Glutamatergic neuron (in vitro differentiated cells): ENCODE results near the gene MN1. TPM values are rescaled to one million over a fixed set of nuclear protein-coding genes. Genes with fewer than 3 reads are reported as not detected.

Experiments
- DNase-seq: peaks from one replicate; pipeline ENCODE4 v3.0.0; 2022
- H3K27ac Mint-ChIP-seq: one replicate; pipeline ENCODE4 v1.8.0; 2020; ENCODE audit warnings: mild to moderate bottlenecking, mixed read lengths, inconsistent platforms; ENCODE audit not compliant: unreplicated experiment
- H3K27me3 Mint-ChIP-seq: one replicate; pipeline ENCODE4 v1.8.0; 2020; ENCODE audit warnings: mild to moderate bottlenecking, moderate library complexity, mixed read lengths, inconsistent platforms; ENCODE audit not compliant: unreplicated experiment
- H3K36me3 Mint-ChIP-seq: one replicate; pipeline ENCODE4 v1.8.0; 2020; ENCODE audit warnings: mild to moderate bottlenecking, mixed read lengths, inconsistent platforms; ENCODE audit not compliant: unreplicated experiment
- H3K4me1 Mint-ChIP-seq: one replicate; pipeline ENCODE4 v1.8.0; 2020; ENCODE audit warnings: mild to moderate bottlenecking, low read depth, mixed read lengths, inconsistent platforms; ENCODE audit not compliant: unreplicated experiment
- H3K4me3 Mint-ChIP-seq: one replicate; pipeline ENCODE4 v1.8.0; 2020; ENCODE audit warnings: mild to moderate bottlenecking, mixed read lengths, inconsistent platforms; ENCODE audit not compliant: unreplicated experiment
- H3K9me3 Mint-ChIP-seq: one replicate; pipeline ENCODE4 v1.8.0; 2020; ENCODE audit warnings: mild to moderate bottlenecking, moderate library complexity, mixed read lengths, inconsistent platforms; ENCODE audit not compliant: unreplicated experiment
- total RNA-seq: library from RNA; stranded (reverse); fragmentation: NEBNext Ultra II Directional; extraction: Animal tissue kit (Norgen Biotek cat#: 25700); gene quantifications from one replicate; pipeline ENCODE4 v1.2.1, GENCODE V29; 2021; ENCODE audit not compliant: unreplicated experiment
- TF ChIP-seq, protein P1 (sequence below): fragments of 200-600 bp; sonication (generic); IDR thresholded peaks from one replicate; pipeline ENCODE4 v1.5.0; 2021; ENCODE audit not compliant: partially characterized antibody, unreplicated experiment

MN1 gene
- total RNA-seq, 1 donor from 2014 or later: 0.91 TPM

DNA sequence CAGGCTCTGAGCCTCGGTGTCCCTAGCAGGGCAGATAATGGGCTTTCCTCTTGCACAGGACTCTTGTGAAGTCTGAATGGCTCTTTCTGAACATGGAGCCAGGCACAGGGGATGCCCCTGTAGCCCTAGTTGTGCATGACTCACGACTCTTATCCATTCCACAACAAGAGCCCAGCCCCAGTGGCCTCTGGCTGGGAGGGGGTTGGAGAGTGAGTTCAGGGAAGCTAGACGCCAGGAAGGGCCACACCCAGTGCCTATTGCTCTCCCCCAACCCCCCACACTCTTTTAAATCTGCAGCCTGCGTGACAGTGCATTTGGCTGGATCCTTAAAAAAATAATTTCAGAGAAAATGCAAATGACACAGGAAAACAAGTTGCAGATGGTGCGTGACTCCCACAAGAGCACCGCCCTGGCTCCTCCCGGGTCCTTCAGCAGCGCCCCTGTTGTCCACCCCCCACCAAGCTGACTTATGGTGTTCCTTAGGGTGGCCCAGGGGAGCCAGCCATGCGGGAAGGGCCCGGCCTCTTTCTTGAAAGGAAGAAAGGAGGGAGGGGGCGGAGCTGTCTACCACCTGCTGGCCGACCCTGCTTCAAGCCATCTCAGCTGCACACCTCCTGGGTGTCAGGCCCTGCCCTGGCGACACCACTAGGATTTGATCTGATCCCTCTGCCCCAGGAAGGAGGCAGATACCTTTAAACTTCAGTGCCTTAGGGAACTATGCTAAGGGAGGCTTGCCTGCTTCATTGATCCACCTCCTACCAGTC, 74.7 kb downstream of the MN1 start:
- H3K4me3 Mint-ChIP-seq: no peak overlapping the region
- peaks cover 4% of the 10 kb centered on the region for H3K4me1 Mint-ChIP-seq
- H3K27ac Mint-ChIP-seq: no peak overlapping the region
- peaks cover 7% of the 10 kb centered on the region for H3K27me3 Mint-ChIP-seq
- H3K9me3 Mint-ChIP-seq: peaks cover 5% of the 10 kb centered on the region
- TF ChIP-seq, protein P1, sequence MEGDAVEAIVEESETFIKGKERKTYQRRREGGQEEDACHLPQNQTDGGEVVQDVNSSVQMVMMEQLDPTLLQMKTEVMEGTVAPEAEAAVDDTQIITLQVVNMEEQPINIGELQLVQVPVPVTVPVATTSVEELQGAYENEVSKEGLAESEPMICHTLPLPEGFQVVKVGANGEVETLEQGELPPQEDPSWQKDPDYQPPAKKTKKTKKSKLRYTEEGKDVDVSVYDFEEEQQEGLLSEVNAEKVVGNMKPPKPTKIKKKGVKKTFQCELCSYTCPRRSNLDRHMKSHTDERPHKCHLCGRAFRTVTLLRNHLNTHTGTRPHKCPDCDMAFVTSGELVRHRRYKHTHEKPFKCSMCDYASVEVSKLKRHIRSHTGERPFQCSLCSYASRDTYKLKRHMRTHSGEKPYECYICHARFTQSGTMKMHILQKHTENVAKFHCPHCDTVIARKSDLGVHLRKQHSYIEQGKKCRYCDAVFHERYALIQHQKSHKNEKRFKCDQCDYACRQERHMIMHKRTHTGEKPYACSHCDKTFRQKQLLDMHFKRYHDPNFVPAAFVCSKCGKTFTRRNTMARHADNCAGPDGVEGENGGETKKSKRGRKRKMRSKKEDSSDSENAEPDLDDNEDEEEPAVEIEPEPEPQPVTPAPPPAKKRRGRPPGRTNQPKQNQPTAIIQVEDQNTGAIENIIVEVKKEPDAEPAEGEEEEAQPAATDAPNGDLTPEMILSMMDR: no peak
- DNase-seq: no peak
- H3K36me3 Mint-ChIP-seq: peaks cover 5% of the 10 kb centered on the region

DNA sequence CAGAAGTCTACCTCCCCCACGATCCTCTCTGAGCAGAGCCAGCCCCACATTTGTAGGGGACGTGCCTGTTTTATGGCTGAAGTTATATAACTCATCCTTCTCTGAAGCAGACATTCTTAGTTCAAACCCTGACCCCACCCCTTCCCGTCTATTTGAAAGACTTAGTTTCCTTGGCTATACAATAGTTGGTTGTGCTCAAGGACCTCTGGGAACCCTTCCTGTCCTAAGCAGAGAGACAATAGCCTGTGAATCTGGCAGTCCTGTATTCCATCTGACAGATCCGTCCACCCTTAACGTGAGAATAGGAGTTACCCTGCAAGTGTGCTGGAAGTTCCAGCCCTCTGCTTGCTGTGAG, 75.2 kb downstream of the MN1 start:
- Mint-ChIP-seq H3K27me3 (peaks cover 7% of the 10 kb centered on the region), H3K27ac (no peak overlapping the region), H3K36me3 (peaks cover 5% of the 10 kb centered on the region), H3K9me3 (peaks cover 5% of the 10 kb centered on the region), H3K4me3 (no peak overlapping the region), H3K4me1 (peaks cover 4% of the 10 kb centered on the region)
- TF ChIP-seq, protein P1: no peak
- no peak for DNase-seq

DNA sequence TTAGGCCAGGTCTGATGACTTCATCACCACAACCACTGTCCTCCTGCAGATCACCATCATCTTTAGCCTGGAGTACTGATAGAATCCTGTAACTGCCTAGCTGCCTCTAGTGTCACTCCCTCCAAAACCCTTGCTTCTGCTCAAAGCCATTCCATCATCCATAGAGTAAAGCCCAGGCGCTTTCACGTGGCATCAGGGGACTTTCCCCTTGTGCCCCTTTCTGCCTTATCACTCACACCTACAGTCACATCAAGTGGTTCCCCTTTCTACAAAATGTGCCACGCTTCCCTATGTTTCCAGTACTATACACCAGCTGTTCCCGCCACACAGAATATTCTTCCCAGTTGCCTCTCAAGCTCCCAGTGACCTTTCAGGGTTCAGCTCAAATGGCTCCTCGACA, 75.9 kb downstream of the MN1 start:
- Mint-ChIP-seq H3K27me3 (peaks cover 7% of the 10 kb centered on the region), H3K36me3 (peaks cover 5% of the 10 kb centered on the region), H3K27ac (no peak overlapping the region), H3K4me3 (no peak overlapping the region), H3K4me1 (peaks cover 4% of the 10 kb centered on the region), H3K9me3 (peaks cover 5% of the 10 kb centered on the region)
- TF ChIP-seq, protein P1: no peak
- DNase-seq: no peak

DNA sequence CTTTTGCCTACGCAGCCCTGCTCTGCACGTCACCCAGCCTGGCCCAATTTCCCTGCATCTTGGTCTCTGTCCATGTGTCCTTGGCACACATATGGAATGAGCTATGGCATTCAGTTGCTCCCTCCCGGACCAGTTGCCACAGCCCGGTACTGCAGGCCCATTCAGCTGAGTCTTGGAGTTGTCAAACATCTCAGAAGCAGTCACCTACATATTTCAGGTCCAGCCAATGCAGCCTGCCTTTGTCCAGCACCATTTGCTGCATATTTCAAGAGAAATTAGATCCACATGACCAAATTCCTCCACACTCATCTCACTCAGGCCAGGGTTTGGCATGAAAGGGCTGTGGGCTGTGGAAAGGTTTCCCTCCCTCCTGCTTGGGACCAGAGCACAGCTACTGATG, 76.8 kb downstream of the MN1 start:
- Mint-ChIP-seq H3K4me1 (peaks cover 4% of the 10 kb centered on the region), H3K9me3 (peaks cover 5% of the 10 kb centered on the region), H3K36me3 (peaks cover 5% of the 10 kb centered on the region), H3K27ac (no peak overlapping the region), H3K27me3 (peaks cover 5% of the 10 kb centered on the region), H3K4me3 (no peak overlapping the region)
- DNase-seq: no peak
- TF ChIP-seq, protein P1: no peak

DNA sequence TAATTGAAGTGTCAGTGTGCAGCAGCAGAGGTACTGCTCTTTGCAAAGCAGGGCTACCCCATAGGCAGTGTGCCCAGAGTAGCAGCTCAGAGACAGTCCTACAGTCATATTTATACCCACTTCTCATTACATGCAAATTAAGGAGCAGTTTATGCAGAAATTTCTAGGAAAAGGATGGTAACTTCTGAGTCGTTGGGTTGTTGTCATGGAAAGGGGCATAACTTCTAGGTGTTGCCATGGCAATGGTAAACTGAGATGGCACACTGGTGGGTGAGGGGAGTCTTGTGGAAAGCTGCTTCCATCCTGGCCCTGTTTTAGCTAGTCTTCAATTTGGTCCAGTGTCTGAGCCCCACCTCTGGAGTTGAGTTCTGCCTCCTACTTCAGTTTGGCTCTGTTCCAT, 77.4 kb downstream of the MN1 start:
- Mint-ChIP-seq H3K27ac (no peak overlapping the region), H3K27me3 (peaks cover 5% of the 10 kb centered on the region), H3K36me3 (peaks cover 5% of the 10 kb centered on the region), H3K4me3 (no peak overlapping the region), H3K9me3 (peaks cover 5% of the 10 kb centered on the region), H3K4me1 (peaks cover 4% of the 10 kb centered on the region)
- DNase-seq: no peak
- TF ChIP-seq, protein P1: no peak
